ENCODE results near the gene NOS1AP. TPM values are rescaled to one million over a fixed set of nuclear protein-coding genes. Genes with fewer than 3 reads are reported as not detected.

The NOS1AP gene
- total and polyA plus RNA-seq, 9 of the 15 experiments (the other 6 are each of a cell fraction or from before 2014, with no cell fraction given) = 0.07 to 1.5 (median 0.22) TPM

- in situ Hi-C loops (cut with MboI) (no loop called here), intact Hi-C loops (cut with micrococcal nuclease) (no loop called here)
- no peak overlapping the region for H2AFZ ChIP-seq (ENCODE audit: low read depth, low read length)
- ChIA-PET CTCF (ENCODE audit: low intra/inter-chr PET ratio) (no interaction called here), POLR2A (interaction anchor here (0.6 kb wide), 2 partner anchors 339 to 472 kb away, joined by 3 read pairs; partner anchors contain the start of genes DUSP12 and UAP1)
- no peaks in the 10 kb centered on the region for H3K9me3 ChIP-seq (replicated peaks; ENCODE audit: control insufficient read depth, insufficient read depth, low read depth, low read length)
- H3K4me2 ChIP-seq (ENCODE audit: insufficient read depth, low read length) = no peak overlapping the region
- 4% methylated on average over 5 of the region's 5 CpGs for WGBS (ENCODE audit: insufficient coverage, low coverage, missing lambda C conversion rate)
- H3K4me1 ChIP-seq (replicated peaks in 1 of 2; ENCODE audit: control insufficient read depth in 2 of 2, insufficient read depth in 2 of 2, low read length in 2 of 2) = no peaks in the 10 kb centered on the region
- no TSS peak for BruUV-seq (replicated peaks)
- ATAC-seq (no peak), FAIRE-seq (no peak), DNase-seq (ENCODE audit: extremely low read depth in 1 of 4, low spot score in 3 of 4) (no peak)
- no peaks in the 10 kb centered on the region for H3K79me2 ChIP-seq (ENCODE audit: control insufficient read depth, insufficient read depth, low read length)
- H3K27ac ChIP-seq (ENCODE audit: extremely low read depth, low read depth, low read length) = no peak overlapping the region
- no peaks in the 10 kb centered on the region for H3K9me1 ChIP-seq (ENCODE audit: control insufficient read depth, insufficient read depth, low read length)
- H3K4me3 ChIP-seq = no peak overlapping the region
- H3K9ac ChIP-seq (ENCODE audit: insufficient read depth in 1 of 2, low read depth in 2 of 2, low read length in 2 of 2) = no peak overlapping the region
- peaks cover 0 to 6% of the 10 kb centered on the region in 2 experiments; a peak in 2 of 5 replicates for H3K27me3 ChIP-seq (ENCODE audit: control insufficient read depth in 2 of 2, insufficient read depth in 2 of 2, low read length in 2 of 2)
- no peaks in the 10 kb centered on the region for H3K36me3 ChIP-seq (ENCODE audit: control insufficient read depth, insufficient read depth, low read length)
- H4K20me1 ChIP-seq (replicated peaks; ENCODE audit: control insufficient read depth, insufficient read depth, low read length) = 0 out of 2 replicates have a peak, but pooled peaks cover 2% of the 10 kb centered on the region
- TF ChIP-seq SLC30A9 (CRISPR knock-in tag; IDR thresholded peaks at IDR 0.05) (no peak), BRF2 (IDR thresholded peaks at IDR 0.05; ENCODE audit: borderline replicate concordance, insufficient read depth, insufficient read length) (no peak), CHAMP1 (IDR thresholded peaks at IDR 0.05) (no peak), ZC3H8 (IDR thresholded peaks at IDR 0.05) (no peak), RNF2 (IDR thresholded peaks at IDR 0.05) (no peak), ZZZ3 (IDR thresholded peaks at IDR 0.05) (no peak), ZNF766 (CRISPR knock-in tag; conservative IDR thresholded peaks at IDR 0.05) (no peak), ETV5 (CRISPR knock-in tag; IDR thresholded peaks at IDR 0.05; ENCODE audit: low read depth) (no peak), JUNB (CRISPR knock-in tag; conservative IDR thresholded peaks at IDR 0.05) (no peak), TFAP4 (CRISPR knock-in tag; IDR thresholded peaks at IDR 0.05; ENCODE audit: borderline replicate concordance) (no peak), GTF3C2 (IDR thresholded peaks at IDR 0.05; ENCODE audit: borderline replicate concordance, extremely low read depth, insufficient read length) (no peak), ELK3 (CRISPR knock-in tag; IDR thresholded peaks at IDR 0.05) (no peak)
These were observed 152.5 kb downstream of the NOS1AP start for GRCh38 chr1:162222014-162222413.
